Mesothelial cell of epicardium (in vitro differentiated cells): ENCODE measurements around the gene PDCD11. TPM values are rescaled to one million over a fixed set of nuclear protein-coding genes. Genes with fewer than 3 reads are reported as not detected.

ENCODE experiments used
- DNase-seq, 2 experiments: peaks; one replicate each; pipeline ENCODE4 v3.0.0; 2021; ENCODE audit warnings: low spot score in 2 of 2; ENCODE audit not compliant: unreplicated experiment in 2 of 2
- H3K27ac Mint-ChIP-seq: 2 replicates; pipeline ENCODE4 v1.8.0; 2021; ENCODE audit warnings: mixed read lengths
- H3K27me3 Mint-ChIP-seq: 2 replicates; pipeline ENCODE4 v1.8.0; 2021; ENCODE audit warnings: low read depth, mixed read lengths
- H3K36me3 Mint-ChIP-seq: 2 replicates; pipeline ENCODE4 v1.8.0; 2021; ENCODE audit warnings: mixed read lengths
- H3K4me1 Mint-ChIP-seq: 2 replicates; pipeline ENCODE4 v1.8.0; 2021; ENCODE audit warnings: mixed read lengths
- H3K4me3 Mint-ChIP-seq: 2 replicates; pipeline ENCODE4 v1.8.0; 2021; ENCODE audit warnings: mild to moderate bottlenecking, moderate library complexity, mixed read lengths
- H3K9me3 Mint-ChIP-seq: 2 replicates; pipeline ENCODE4 v1.8.0; 2021; ENCODE audit warnings: mixed read lengths
- CTCF ChIP-seq: fragments of 200-600 bp; sonication (generic); IDR thresholded peaks from one replicate; pipeline ENCODE4 v1.5.0; 2021; ENCODE audit warnings: antibody characterized with exemption; ENCODE audit not compliant: unreplicated experiment
- total RNA-seq: library from RNA; stranded (reverse); gene quantifications from 3 replicates; pipeline ENCODE4 v1.2.1, GENCODE V29; 2021

PDCD11 gene
- total RNA-seq, 1 donor from 2014 or later: 53.6 TPM

- Mint-ChIP-seq H3K9me3 (no peaks in the 10 kb centered on the region), H3K36me3 (peaks cover 44% of the 10 kb centered on the region), H3K4me1 (no peaks in the 10 kb centered on the region), H3K27me3 (no peaks in the 10 kb centered on the region), H3K4me3 (no peak overlapping the region), H3K27ac (no peak overlapping the region)
- DNase-seq: no peak
- no peak for TF ChIP-seq CTCF
Measured at GRCh38 chr10:103443475-103444185, 47.2 kb downstream of the PDCD11 start.

GRCh38 chr10:103444478-103444877, 48.1 kb downstream of the PDCD11 start:
- TF ChIP-seq CTCF: no peak
- no peak for DNase-seq
- Mint-ChIP-seq H3K9me3 (no peaks in the 10 kb centered on the region), H3K27me3 (no peaks in the 10 kb centered on the region), H3K4me1 (no peaks in the 10 kb centered on the region), H3K4me3 (no peak overlapping the region), H3K36me3 (peaks cover 49% of the 10 kb centered on the region), H3K27ac (no peak overlapping the region)

GRCh38 chr10:103445366-103445765, 48.9 kb downstream of the PDCD11 start:
- H3K4me3 Mint-ChIP-seq: no peak overlapping the region
- H3K9me3 Mint-ChIP-seq: no peaks in the 10 kb centered on the region
- no peaks in the 10 kb centered on the region for H3K27me3 Mint-ChIP-seq
- DNase-seq: no peak
- H3K27ac Mint-ChIP-seq: no peak overlapping the region
- no peaks in the 10 kb centered on the region for H3K4me1 Mint-ChIP-seq
- H3K36me3 Mint-ChIP-seq: peaks cover 46% of the 10 kb centered on the region
- TF ChIP-seq CTCF: no peak

GRCh38 chr10:103445767-103446567, 49.5 kb downstream of the PDCD11 start:
- Mint-ChIP-seq H3K27me3 (no peaks in the 10 kb centered on the region), H3K36me3 (peaks cover 42% of the 10 kb centered on the region), H3K4me1 (no peaks in the 10 kb centered on the region), H3K27ac (no peak overlapping the region), H3K4me3 (no peak overlapping the region), H3K9me3 (no peaks in the 10 kb centered on the region)
- DNase-seq: no peak
- no peak for TF ChIP-seq CTCF

GRCh38 chr10:103447187-103447586, 50.8 kb downstream of the PDCD11 start:
- H3K4me1 Mint-ChIP-seq: no peaks in the 10 kb centered on the region
- TF ChIP-seq CTCF: no peak
- no peak for DNase-seq
- H3K27ac Mint-ChIP-seq: no peak overlapping the region
- H3K36me3 Mint-ChIP-seq: peaks cover 39% of the 10 kb centered on the region
- H3K4me3 Mint-ChIP-seq: no peak overlapping the region
- no peaks in the 10 kb centered on the region for H3K27me3 Mint-ChIP-seq
- H3K9me3 Mint-ChIP-seq: no peaks in the 10 kb centered on the region
